Hematopoietic multipotent progenitor cell treated with erythropoietin and hydrocortisone succinate and interleukin-3 and kit ligand, for 15 days (in vitro differentiated cells): ENCODE results near the gene COL5A2.

Experiments used
- DNase-seq: peaks from one replicate; pipeline ENCODE4 v3.0.0-alpha.2; 2015; ENCODE audit warnings: low spot score

Gene COL5A2

GRCh38 chr2:189147361-189147760, 32.2 kb downstream of the COL5A2 start:
- no peak for DNase-seq

GRCh38 chr2:189146553-189146952, 33.0 kb downstream of the COL5A2 start:
- no peak for DNase-seq

GRCh38 chr2:189144700-189145211, 34.8 kb downstream of the COL5A2 start:
- no peak for DNase-seq

DNA sequence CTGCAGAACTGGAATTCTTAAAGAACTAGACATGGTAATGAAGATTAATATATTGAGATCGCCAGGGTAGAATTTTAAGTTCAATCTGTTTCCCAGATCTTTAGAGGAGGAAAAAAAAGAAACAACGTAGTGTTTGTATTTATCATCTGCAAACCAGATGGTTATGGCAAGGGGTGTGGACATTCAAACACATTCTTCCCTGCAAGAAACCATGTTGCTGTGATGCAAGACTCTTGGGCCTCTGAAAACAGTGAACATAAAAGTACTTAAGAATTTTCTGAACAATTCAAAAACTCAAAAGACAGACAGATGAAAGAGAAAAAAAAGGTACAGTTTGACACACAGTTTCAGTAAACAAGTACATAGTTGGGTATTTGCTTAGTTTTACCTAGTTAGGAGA, 35.6 kb downstream of the COL5A2 start:
- no peak for DNase-seq

DNA sequence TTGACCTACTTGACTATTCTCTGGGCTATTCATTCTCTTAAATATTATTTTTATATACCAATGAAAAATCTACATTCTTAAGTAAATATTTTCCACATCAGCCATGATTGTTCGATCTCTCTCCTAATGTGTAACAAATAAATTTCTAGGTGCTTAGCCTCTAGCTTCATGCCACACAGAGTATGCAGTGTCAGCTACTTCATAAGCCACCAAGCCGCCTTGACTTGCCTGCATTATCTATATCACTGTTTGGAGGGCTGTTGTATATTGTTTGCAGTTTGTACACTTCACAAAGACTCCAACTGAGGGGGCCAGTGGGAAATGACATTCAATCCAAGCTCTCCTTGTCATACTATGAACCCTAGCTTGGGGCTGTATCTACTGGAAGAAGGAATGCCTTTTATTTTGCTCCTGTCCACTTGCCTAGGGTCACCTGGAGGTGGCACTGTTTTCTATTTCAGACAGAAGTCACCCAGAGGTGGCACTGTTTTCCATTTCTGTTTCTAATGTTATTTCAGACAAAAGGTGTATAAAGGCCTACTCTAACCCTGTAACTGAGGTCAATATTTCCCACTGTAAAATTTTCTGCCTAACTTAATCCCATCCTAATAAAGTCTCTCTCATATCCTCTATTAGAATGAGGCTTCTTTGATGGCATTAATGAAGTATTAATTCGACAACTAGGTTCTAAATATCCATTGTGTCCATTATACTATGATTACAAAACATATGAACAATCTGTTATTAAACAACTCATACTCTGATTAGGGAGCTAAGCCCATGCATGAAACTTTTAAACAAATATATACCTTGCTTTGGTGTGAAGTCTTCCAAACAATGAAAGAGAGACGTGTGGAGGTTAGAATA, 36.4 kb downstream of the COL5A2 start:
- DNase-seq = peak; percentile 22

GRCh38 chr2:189138800-189139199, 40.8 kb downstream of the COL5A2 start:
- DNase-seq = no peak

DNA sequence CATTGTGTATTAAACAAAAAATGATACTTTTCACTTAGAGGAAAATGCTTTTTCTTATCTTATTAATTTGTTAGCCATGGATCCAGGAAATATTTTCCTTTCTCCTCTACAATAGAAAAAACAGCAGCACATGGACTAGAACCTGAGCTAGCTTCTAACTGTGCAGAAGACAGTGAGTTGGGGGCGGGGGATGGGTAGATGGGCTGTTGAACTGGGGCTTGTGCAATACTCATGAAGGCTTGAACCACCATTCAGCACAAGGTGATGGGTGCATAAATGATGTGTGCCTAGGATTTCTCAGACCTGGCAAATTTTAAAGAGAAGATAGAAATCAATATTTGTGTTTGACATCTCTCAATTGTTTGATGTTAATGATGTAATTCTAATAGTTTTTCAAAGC, 42.0 kb downstream of the COL5A2 start:
- no peak for DNase-seq

- DNase-seq = no peak
Measured at GRCh38 chr2:189134485-189134884, 45.1 kb downstream of the COL5A2 start.

- no peak for DNase-seq
Measured at GRCh38 chr2:189131991-189132390, 47.6 kb downstream of the COL5A2 start.

GRCh38 chr2:189129971-189130370, 49.6 kb downstream of the COL5A2 start:
- no peak for DNase-seq

DNA sequence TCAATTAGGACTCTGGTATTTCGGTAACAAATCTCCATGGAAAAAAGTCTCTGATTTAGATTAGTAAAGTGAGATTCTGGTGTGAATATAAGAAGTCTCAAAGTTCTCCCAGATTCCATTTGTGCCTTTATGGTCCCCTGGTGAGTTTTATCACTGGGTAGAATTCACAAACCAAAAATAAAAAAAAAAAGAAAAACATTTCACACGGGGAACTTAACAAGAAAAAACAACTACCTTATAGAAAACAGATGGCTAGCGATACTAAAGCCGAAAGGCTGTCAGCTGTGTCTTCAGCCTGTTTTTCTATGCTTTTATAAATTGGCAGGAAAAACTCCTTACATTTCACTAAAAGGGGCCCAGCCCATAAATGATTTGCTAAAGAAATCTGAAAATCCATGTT, 50.6 kb downstream of the COL5A2 start:
- DNase-seq = no peak

GRCh38 chr2:189127756-189128155, 51.8 kb downstream of the COL5A2 start:
- no peak for DNase-seq

DNA sequence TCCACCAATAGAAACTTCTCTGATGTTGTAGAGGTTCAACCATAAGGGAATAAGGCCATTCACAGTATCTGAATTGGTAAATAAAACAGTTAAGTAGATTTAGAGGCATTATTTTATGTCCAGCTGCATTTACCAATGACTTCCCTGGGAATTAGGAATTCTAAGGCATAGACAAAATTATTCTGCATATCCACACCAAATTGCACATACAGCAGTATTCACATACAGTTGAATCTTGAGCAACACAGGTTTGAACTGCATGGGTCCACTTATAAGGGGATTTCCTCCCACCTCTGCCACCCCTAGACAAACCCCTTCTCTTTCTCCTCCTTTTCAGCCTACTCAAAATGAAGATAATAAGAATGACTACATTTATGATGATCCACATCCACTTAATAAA, 54.4 kb downstream of the COL5A2 start:
- no peak for DNase-seq

GRCh38 chr2:189124175-189124574, 55.4 kb downstream of the COL5A2 start:
- DNase-seq = no peak

GRCh38 chr2:189118386-189118785, 61.2 kb downstream of the COL5A2 start:
- DNase-seq = no peak

GRCh38 chr2:189116979-189117378, 62.6 kb downstream of the COL5A2 start:
- DNase-seq = no peak

DNA sequence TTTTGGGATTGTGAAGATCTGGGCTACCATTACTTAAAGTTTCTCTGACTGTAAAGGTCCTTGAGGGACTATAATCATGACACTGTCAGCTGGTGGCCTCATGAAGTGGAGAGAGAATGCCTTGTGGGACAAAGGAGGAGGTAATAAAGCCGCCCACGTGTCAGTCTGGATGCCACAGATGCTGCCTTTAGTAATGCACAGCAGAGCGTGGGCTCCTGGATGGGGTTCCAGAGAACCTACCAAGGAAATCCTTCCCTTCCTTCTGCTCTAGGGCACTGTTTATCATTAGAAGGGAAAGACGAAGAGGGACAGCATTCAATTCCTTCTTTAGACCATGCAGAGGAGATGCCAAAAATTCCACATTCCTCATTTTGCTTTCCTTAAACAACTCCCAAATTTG, 63.5 kb downstream of the COL5A2 start:
- no peak for DNase-seq

- no peak for DNase-seq
Measured at GRCh38 chr2:189115126-189115525, 64.4 kb downstream of the COL5A2 start.

DNA sequence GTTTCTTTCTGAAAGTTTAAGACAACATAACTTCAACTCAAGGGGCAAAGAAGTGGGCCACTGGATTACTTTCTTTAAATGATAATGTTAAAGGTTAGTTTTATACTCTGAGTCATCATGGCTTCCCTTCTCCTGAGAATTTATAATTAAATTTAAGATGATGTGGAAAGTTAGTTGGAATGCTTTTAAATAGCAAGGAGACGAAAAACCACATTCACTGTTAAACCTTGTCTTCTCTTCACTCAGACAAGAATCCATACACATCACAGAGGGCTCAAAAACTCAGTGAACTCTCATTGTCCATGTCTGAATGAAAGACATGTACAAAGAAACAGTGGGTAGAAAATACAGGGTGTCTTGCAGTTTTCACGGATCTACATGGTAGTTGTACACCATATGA, 65.6 kb downstream of the COL5A2 start:
- DNase-seq = no peak

DNA sequence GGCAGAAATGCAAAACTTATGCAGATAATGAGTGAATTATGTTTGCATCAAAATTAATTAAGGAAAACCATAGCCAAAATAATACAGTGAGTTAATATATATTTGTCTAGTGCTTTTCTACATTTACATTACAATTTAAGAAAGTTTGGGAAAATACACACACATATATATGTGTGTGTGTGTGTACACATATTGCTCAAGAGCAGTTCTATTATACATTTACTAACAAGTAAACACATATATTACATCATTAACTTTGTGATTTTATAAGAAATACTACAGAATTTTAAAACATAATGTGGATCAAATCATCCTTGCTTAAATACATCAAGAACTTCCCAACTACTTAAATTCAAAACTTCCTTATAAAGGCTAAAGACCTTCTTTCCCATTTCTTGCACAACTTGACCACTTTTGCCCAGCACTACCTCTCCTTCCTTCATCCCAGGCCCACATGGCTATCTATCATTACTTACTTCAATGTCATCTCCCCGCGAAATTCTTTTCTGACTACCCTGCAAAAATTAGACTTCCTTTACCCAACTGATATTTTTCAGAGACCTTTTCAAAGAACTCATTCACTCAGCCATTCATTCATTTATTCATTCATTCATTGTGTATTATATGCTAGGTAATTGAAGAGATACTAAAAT, 68.4 kb downstream of the COL5A2 start:
- DNase-seq = no peak

GRCh38 chr2:189109921-189110397, 69.6 kb downstream of the COL5A2 start:
- DNase-seq = no peak

- no peak for DNase-seq
Measured at GRCh38 chr2:189104934-189105333, 74.6 kb downstream of the COL5A2 start.

GRCh38 chr2:189102735-189103134, 76.8 kb downstream of the COL5A2 start:
- no peak for DNase-seq
